ENCODE results near the gene IL17RC.
A peak's percentile ranks its signal among the peaks of the same experiment; 100 is the strongest.
"Not testable (repeated sequence)": the region's sequence is repeated elsewhere in the genome, so short reads cannot be mapped to it uniquely, and the experiment has no call there.

Gene IL17RC

DNA sequence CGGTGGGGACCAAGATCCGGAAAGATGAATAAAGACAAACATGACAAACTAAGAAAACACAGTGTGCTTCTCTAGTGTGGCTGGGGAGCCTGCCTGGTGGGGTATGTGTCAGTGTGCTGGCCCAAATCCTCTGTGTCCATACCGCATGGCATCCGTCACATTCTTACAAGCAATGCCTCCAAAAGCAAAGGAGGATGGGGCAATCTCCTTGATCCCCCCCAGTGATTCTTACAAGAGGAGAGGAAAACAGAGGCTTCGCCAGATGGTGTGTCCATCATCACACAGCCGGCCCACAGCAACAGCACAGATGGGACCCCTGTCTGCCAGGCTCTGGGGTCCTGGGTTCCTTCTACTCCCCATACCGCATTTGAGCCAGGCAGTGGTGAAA, 558 bp upstream of the IL17RC start:
- no peak for DNase-seq

DNA sequence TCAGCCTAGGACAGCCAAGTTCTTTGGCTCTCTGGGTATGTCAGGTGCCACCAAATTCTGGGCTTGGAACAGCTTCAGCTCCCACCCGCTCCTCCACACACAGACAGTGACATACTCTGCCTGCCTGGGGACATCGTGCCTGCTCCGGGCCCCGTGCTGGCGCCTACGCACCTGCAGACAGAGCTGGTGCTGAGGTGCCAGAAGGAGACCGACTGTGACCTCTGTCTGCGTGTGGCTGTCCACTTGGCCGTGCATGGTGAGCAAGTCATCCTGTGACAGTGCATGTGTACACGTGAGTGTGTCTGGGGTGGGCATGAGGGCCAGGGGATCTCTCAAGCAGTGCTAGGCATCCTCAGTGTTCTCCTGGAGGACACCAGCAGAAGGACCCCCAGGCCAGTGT, 922 bp downstream of the IL17RC start:
- no peak for DNase-seq

DNA sequence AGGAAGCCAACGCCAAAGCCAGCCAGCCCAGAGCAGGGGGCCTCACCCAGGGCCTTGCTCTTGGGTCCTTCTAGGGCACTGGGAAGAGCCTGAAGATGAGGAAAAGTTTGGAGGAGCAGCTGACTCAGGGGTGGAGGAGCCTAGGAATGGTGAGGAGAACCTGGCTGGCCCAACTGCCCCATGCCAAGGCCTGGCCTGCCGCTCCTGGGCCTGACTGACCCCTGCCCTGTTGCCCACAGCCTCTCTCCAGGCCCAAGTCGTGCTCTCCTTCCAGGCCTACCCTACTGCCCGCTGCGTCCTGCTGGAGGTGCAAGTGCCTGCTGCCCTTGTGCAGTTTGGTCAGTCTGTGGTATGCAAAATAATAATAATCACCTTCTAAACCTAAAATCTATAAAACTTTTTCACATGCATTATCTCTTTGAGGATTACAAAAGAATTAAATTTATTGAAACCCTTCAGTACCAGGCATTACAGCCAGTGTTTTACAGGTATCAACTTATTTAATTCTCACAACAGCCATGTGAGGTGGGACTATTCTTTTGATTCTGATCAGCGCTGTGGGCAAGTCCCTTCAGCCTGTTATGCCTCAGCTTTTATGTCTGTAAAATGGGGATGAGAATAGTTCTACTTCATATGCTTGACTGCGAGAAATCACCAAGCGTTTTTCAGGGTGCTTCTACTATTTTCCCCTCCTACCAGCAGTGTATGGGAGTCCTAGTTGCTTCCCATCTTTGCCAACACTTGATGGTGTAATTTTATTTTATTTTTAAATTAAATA, 1.6 kb downstream of the IL17RC start:
- DNase-seq, result no peak

DNA sequence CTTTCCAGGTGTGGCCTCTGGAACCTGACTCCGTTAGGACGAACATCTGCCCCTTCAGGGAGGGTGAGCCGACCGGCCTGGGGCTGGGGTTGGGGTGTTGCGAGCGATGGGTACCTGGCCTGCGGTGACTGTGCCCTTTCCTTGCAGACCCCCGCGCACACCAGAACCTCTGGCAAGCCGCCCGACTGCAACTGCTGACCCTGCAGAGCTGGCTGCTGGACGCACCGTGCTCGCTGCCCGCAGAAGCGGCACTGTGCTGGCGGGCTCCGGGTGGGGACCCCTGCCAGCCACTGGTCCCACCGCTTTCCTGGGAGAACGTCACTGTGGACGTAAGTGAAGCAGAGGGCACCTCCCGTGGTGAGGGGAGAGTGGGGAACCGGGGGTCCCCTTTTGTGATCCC, 11.3 kb downstream of the IL17RC start:
- no peak for DNase-seq

DNA sequence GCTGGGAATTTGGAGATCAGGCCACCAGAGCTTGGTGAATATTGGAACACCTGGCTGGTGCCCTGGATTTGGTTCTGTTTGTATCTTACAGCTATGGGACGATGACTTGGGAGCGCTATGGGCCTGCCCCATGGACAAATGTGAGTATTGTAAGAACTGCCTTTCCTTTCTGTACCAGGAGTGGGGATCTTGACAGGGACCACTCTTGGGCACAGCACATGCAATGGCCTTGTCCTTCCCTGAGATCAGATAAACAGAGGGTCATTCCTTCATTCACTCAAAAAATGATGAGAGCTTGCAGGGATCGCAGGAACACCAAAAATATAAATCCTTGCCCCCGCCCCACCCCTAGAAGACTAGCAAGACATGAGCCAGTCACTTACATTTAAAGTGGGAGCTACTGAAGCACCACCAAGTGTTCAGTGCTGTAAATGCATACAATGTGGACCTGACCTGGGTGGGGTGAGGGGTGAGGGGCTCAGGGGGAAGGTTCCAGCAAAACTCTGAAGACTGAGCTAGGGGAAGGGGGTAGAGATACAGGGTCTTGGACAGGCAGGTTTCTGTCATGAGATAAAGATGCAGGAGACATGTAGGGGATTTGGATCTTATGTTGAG, 14.0 kb downstream of the IL17RC start:
- no peak for DNase-seq

DNA sequence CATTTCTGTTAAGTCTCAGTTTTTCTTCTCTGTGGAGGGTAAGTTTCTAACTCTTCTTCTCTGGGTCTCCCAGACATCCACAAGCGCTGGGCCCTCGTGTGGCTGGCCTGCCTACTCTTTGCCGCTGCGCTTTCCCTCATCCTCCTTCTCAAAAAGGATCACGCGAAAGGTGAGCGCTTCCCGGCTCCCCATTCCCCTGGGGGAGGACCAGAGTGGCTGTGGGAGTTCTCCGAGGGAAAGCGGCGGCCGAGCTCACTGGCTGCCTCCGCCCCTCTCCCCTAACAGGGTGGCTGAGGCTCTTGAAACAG, 15.6 kb downstream of the IL17RC start:
- DNase-seq, result no peak

DNA sequence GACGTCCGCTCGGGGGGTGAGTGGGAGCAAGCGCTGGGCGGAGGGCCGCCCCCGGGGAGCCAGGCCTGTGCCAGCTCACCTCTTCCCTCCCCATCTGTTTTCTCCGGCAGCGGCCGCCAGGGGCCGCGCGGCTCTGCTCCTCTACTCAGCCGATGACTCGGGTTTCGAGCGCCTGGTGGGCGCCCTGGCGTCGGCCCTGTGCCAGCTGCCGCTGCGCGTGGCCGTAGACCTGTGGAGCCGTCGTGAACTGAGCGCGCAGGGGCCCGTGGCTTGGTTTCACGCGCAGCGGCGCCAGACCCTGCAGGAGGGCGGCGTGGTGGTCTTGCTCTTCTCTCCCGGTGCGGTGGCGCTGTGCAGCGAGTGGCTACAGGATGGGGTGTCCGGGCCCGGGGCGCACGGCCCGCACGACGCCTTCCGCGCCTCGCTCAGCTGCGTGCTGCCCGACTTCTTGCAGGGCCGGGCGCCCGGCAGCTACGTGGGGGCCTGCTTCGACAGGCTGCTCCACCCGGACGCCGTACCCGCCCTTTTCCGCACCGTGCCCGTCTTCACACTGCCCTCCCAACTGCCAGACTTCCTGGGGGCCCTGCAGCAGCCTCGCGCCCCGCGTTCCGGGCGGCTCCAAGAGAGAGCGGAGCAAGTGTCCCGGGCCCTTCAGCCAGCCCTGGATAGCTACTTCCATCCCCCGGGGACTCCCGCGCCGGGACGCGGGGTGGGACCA, 16.1 kb downstream of the IL17RC start:
- DNase-seq, result peak; percentile 14

DNA sequence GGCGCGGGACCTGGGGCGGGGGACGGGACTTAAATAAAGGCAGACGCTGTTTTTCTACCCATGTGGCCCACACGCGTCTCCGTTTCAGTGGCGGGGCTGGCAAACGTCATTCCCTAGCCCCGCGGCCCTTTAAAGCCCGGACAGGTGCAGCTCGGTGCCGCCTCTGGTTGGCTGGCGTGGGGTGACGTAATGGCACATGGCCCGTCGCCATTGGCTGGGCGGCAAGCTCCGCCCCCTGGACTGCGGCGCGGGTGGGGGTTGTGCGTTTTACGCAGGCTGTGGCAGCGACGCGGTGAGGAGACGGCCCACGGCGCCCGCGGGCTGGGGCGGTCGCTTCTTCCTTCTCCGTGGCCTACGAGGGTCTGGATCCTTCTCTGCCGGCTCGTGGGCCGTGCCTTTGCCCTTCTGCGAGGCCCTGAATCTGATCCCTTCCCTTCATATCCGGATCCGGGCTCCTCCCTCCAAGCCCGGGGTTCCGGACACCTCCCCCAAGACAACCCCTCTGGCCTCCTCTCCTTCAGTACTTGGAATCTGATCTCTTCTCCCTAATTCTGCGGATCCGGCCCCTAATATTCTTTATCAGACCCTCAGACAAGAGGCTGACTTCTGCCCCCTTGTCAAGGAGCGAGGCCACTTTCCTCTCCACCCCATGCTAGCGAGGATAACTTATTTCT, 16.8 kb downstream of the IL17RC start, which contains the start of gene CRELD1:
CRELD1 (plus strand) TSS at position 274 of the 674 bp plus-strand sequence. CDS start 605 bp downstream, outside the sequence.
- peak; percentile 54 for DNase-seq

DNA sequence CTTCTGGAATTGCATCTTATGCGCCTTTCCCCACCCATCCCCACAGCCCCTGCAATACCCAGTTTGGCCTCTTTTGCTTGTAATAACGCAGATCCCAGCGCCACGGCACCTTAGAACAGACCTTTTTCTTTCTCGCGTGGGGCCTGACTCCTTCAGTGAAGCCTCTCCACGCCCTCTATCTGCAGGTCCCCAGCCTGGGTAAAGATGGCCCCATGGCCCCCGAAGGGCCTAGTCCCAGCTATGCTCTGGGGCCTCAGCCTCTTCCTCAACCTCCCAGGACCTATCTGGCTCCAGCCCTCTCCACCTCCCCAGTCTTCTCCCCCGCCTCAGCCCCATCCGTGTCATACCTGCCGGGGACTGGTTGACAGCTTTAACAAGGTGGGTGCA, 17.3 kb downstream of the IL17RC start:
- no peak for DNase-seq

DNA sequence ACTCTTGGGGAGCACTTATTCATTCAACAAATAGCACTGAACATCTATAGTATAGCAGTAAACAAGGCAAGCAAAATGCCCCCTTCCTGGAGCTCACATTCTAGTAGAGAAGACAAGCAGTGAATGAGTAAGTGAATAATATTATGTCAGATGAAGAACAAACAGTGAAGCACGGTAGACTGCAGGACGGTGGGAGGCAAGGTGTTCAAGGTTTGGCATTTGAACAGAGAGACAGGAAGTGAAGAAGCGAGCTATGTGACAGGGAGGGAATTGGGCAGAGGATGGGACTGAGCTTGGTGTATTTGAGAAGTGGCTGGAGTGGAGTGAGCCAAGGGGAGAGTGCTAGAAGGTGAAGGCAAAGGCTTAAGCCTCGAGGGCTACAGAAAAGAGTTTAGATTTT, 18.1 kb downstream of the IL17RC start:
- DNase-seq, result no peak

DNA sequence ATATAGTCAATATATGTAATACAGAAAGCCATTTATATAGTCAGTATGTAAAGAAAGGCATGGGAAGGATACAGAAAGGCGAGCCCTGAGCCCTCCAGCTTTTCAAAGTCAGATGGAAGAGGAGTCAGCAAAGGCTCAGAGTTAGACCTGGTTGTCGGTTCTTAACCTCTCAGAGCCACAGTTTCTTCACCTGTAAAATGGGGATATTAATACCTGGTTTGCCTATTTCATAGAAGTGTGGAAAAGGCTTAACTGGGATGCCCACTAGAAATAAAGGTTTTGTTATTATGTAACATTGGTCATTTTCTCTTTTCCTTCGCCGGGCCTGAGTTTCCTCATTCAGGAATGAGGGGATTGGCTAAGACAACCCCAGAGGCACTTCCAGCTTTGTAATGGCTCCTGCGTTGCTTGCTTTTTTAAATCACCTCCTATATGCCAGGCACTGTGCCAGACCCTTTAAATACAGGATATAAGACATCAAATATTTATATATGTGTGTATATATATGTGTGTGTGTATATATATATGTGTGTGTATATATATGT, 19.1 kb downstream of the IL17RC start:
- DNase-seq, result no peak

DNA sequence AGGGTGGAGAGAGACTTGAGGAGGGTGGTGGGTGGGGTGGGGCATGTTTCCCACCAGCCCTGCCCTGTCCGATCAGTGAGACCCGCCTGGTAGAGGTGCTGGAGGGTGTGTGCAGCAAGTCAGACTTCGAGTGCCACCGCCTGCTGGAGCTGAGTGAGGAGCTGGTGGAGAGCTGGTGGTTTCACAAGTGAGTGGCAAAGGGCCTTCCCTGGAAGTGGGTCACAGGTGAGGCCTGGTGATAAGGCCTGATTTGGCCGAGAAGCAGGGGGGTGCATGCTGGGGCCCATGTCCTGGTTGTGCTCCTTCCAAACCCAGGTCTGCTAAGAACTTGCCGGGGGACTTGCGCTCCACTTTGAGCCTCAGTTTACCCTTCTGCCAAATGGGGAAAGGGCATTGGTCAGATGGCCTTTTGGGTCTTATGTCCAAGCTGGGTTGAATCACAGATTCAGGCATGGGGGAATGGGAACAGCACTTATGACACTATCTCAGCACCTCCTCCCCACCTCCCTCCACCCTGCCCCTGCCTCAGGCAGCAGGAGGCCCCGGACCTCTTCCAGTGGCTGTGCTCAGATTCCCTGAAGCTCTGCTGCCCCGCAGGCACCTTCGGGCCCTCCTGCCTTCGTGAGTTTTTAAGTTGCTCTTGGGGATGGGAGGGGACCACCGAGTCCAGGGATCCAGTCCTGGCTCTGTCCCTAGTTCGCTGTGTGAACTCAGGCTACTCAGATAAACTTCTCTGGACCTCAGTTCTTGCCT, 20.8 kb downstream of the IL17RC start:
- no peak for DNase-seq

DNA sequence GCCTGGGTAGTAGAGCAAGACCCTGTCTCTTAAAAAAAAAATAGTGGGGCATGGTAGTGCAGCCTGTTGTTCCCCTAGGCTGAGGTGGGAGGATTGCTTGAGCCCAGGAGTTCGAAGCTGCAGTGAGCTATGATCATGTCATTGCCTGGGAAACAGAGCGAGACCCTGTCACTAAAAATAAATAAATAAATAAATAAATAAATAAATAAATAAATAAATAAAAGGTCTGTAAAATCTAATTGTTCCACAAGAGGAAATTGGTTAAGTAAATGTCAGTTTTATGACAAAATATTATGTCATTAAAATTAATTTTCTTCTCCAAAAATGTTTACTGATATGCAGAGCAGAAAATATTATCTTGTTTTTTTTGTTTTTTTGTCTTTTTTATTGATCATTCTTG, 22.1 kb downstream of the IL17RC start:
- no peak for DNase-seq

DNA sequence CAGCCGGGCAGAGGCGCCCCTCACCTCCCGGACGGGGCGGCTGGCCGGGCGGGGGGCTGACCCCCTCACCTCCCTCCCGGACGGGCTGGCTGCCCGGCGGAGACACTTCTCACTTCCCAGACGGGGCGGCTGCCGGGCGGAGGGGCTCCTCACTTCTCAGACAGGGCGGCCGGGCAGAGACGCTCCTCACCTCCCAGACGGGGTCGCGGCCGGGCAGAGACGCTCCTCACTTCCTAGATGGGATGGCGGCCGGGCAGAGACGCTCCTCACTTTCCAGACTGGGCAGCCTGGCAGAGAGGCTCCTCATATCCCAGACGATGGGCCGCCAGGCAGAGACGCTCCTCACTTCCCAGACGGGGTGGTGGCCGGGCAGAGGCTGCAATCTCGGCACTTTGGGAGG, 23.0 kb downstream of the IL17RC start:
- not testable (repeated sequence) for DNase-seq

DNA sequence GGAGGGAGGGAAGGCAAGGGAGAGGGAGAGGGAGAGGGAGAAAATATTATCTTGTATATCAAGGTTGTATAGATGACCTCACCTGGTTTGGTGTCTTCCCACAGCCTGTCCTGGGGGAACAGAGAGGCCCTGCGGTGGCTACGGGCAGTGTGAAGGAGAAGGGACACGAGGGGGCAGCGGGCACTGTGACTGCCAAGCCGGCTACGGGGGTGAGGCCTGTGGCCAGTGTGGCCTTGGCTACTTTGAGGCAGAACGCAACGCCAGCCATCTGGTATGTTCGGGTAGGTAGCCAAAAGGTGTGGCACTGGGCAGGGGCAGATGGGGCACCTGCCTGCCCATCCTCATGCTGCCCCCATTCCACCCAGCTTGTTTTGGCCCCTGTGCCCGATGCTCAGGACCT, 23.8 kb downstream of the IL17RC start:
- no peak for DNase-seq

DNA sequence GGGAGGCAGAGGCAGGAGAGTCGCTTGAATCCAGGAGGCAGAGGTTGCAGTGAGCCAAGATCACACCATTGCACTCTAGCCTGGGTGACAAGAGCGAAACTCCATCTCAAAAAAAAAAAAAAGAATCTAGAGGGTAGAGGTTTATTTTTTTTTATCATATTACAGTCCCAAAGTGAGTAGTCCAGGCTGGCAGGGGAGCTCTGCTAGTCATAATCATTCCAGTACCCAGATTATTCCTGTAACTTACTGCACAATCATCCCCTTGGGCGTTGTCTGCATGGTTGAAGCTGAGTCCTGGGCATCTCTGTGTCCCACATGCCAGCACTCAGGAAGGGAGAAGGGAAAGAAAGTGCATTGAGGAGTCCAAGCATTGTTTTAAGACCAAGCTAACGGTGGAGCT, 25.3 kb downstream of the IL17RC start:
- DNase-seq, result no peak

DNA sequence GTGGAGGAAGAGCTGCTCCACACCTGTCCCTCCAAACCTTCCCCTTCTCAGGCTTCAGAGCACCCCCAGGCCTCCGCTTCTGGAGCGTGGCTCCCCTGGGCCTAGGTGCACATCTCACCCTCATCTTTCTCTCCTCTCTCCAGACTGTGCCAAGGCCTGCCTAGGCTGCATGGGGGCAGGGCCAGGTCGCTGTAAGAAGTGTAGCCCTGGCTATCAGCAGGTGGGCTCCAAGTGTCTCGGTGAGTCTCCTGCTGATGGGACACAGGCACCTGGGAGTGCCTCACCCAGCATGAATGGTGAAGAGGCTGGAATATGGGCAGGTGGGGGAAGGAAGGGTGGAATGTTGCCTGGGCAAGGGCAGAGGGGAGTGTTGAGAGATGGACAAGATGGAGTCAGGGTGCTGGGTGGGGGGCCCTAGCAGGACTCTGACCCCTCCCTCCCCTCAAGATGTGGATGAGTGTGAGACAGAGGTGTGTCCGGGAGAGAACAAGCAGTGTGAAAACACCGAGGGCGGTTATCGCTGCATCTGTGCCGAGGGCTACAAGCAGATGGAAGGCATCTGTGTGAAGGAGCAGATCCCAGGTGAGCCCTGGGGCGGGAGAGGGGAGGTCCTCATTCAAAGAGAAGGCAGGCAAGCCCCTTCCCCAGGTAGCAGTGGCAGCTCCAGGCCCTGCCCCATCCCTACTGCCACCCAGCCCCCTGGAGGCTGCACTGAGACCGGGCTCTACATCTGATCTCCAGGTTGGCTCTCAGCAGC, 26.2 kb downstream of the IL17RC start:
- DNase-seq, result no peak

DNA sequence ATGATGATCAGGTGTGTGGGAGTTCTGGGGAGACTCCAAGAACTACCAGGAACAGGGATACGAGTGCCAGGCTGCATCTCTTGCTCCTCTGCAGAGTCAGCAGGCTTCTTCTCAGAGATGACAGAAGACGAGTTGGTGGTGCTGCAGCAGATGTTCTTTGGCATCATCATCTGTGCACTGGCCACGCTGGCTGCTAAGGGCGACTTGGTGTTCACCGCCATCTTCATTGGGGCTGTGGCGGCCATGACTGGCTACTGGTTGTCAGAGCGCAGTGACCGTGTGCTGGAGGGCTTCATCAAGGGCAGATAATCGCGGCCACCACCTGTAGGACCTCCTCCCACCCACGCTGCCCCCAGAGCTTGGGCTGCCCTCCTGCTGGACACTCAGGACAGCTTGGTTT, 27.4 kb downstream of the IL17RC start:
- no peak for DNase-seq

DNA sequence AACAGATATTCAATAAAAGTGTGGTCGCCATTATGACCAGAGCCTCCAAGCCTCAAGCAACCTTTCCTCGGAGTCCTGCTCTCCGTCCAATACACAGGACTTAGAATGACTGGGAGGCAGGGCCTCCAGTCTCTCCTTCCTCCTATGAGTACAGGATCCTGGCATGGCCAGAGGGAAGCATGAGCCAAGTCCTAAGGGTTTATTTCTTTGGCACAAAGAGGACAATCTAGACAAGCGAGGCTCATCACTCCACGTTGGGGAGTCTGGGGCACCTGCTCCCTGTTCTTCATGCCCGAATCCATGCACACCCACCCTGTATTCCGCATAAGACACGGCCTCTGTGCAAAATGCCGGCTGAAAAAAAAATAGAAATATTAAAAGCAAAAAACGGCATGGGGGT, 28.5 kb downstream of the IL17RC start:
- no peak for DNase-seq

DNA sequence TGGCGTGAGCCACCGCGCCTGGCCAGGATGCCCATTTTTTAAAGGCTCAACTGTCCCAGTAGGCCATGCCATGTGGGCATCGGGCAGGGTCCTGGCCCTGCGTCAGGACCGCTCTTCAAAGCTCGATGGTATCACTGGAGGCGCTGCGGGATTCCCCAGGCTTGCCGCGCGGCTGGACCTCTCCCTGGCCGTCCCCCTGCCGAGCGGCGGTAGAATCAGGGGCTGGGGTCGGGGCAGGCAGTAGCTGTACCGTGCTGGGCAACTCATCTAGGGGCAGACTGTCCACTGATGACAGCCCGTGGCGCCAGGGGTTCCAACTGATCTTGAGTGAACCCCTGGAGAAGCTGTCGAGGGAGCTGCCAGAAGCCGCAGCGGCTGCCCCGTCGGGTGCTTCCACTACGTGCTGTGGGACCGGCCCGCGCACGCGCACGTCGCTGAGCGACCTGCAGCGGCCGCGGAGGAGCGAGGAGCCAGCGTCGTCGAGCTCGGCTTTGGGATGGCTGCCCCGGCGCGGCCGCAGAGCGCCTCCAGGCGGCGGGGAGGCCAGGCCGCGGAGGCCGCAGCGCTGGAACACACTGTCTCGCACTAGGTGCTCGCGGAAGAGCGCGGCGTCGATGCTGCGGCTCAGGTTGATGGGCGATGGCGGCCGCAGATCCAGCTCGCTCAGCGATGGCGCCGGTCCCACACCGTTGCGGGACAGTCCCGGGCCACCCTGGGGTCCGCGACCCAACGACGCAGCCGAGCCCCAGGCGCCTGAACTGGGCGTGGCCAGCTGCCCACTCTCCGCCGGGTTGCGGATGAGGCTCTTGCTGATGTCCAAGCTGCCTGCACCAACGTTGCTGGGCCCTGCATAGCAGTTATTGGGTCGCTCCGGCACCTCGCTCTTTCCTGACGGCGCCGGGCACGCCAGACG, 29.5 kb downstream of the IL17RC start:
- DNase-seq, result no peak
